Measurements from ENCODE around the gene PCGF2. TPM values are rescaled to one million over a fixed set of nuclear protein-coding genes. Genes with fewer than 3 reads are reported as not detected.

Gene PCGF2
- total and polyA plus RNA-seq, 9 of the 15 experiments (the other 6 are each of a cell fraction or from before 2014, with no cell fraction given), result 1.3 to 33.4 (median 7.0) TPM

GRCh38 chr17:38701504-38702165 lies 46.5 kb downstream of the PCGF2 start (continued):
- TF ChIP-seq, protein P1, sequence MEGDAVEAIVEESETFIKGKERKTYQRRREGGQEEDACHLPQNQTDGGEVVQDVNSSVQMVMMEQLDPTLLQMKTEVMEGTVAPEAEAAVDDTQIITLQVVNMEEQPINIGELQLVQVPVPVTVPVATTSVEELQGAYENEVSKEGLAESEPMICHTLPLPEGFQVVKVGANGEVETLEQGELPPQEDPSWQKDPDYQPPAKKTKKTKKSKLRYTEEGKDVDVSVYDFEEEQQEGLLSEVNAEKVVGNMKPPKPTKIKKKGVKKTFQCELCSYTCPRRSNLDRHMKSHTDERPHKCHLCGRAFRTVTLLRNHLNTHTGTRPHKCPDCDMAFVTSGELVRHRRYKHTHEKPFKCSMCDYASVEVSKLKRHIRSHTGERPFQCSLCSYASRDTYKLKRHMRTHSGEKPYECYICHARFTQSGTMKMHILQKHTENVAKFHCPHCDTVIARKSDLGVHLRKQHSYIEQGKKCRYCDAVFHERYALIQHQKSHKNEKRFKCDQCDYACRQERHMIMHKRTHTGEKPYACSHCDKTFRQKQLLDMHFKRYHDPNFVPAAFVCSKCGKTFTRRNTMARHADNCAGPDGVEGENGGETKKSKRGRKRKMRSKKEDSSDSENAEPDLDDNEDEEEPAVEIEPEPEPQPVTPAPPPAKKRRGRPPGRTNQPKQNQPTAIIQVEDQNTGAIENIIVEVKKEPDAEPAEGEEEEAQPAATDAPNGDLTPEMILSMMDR (IDR thresholded peaks at IDR 0.05 in 2 of 3, conservative IDR thresholded peaks at IDR 0.05 in 1 of 3; ENCODE audit: insufficient read depth in 2 of 3, low read depth in 1 of 3, low read length in 3 of 3), result no peak
- no peak for TF ChIP-seq TSC22D4 (tag; IDR thresholded peaks at IDR 0.05)
- no peak for TF ChIP-seq SMARCB1 (IDR thresholded peaks at IDR 0.05; ENCODE audit: insufficient read length, low read depth)
- no peak for TF ChIP-seq NCOA6 (IDR thresholded peaks at IDR 0.05)
- TF ChIP-seq, protein P2, sequence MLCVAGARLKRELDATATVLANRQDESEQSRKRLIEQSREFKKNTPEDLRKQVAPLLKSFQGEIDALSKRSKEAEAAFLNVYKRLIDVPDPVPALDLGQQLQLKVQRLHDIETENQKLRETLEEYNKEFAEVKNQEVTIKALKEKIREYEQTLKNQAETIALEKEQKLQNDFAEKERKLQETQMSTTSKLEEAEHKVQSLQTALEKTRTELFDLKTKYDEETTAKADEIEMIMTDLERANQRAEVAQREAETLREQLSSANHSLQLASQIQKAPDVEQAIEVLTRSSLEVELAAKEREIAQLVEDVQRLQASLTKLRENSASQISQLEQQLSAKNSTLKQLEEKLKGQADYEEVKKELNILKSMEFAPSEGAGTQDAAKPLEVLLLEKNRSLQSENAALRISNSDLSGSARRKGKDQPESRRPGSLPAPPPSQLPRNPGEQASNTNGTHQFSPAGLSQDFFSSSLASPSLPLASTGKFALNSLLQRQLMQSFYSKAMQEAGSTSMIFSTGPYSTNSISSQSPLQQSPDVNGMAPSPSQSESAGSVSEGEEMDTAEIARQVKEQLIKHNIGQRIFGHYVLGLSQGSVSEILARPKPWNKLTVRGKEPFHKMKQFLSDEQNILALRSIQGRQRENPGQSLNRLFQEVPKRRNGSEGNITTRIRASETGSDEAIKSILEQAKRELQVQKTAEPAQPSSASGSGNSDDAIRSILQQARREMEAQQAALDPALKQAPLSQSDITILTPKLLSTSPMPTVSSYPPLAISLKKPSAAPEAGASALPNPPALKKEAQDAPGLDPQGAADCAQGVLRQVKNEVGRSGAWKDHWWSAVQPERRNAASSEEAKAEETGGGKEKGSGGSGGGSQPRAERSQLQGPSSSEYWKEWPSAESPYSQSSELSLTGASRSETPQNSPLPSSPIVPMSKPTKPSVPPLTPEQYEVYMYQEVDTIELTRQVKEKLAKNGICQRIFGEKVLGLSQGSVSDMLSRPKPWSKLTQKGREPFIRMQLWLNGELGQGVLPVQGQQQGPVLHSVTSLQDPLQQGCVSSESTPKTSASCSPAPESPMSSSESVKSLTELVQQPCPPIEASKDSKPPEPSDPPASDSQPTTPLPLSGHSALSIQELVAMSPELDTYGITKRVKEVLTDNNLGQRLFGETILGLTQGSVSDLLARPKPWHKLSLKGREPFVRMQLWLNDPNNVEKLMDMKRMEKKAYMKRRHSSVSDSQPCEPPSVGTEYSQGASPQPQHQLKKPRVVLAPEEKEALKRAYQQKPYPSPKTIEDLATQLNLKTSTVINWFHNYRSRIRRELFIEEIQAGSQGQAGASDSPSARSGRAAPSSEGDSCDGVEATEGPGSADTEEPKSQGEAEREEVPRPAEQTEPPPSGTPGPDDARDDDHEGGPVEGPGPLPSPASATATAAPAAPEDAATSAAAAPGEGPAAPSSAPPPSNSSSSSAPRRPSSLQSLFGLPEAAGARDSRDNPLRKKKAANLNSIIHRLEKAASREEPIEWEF (CRISPR knock-in tag; IDR thresholded peaks at IDR 0.05), result no peak; the same call in 1 of the 2 replicates
- TF ChIP-seq ZNF551 (CRISPR knock-in tag; IDR thresholded peaks at IDR 0.05), result no peak
- TF ChIP-seq TCF7 (IDR thresholded peaks at IDR 0.05; ENCODE audit: borderline replicate concordance), result no peak
- TF ChIP-seq, protein P3, sequence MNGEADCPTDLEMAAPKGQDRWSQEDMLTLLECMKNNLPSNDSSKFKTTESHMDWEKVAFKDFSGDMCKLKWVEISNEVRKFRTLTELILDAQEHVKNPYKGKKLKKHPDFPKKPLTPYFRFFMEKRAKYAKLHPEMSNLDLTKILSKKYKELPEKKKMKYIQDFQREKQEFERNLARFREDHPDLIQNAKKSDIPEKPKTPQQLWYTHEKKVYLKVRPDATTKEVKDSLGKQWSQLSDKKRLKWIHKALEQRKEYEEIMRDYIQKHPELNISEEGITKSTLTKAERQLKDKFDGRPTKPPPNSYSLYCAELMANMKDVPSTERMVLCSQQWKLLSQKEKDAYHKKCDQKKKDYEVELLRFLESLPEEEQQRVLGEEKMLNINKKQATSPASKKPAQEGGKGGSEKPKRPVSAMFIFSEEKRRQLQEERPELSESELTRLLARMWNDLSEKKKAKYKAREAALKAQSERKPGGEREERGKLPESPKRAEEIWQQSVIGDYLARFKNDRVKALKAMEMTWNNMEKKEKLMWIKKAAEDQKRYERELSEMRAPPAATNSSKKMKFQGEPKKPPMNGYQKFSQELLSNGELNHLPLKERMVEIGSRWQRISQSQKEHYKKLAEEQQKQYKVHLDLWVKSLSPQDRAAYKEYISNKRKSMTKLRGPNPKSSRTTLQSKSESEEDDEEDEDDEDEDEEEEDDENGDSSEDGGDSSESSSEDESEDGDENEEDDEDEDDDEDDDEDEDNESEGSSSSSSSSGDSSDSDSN (IDR thresholded peaks at IDR 0.05; ENCODE audit: borderline replicate concordance in 1 of 2, low read depth in 2 of 2, low read length in 2 of 2), result no peak; a peak in 1 of 4 replicates
- TF ChIP-seq, protein P4, sequence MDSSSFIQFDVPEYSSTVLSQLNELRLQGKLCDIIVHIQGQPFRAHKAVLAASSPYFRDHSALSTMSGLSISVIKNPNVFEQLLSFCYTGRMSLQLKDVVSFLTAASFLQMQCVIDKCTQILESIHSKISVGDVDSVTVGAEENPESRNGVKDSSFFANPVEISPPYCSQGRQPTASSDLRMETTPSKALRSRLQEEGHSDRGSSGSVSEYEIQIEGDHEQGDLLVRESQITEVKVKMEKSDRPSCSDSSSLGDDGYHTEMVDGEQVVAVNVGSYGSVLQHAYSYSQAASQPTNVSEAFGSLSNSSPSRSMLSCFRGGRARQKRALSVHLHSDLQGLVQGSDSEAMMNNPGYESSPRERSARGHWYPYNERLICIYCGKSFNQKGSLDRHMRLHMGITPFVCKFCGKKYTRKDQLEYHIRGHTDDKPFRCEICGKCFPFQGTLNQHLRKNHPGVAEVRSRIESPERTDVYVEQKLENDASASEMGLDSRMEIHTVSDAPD (CRISPR knock-in tag; IDR thresholded peaks at IDR 0.05), result no peak
- TF ChIP-seq HDGF (IDR thresholded peaks at IDR 0.05), result peak; percentile 25; the same call in 1 of the 2 replicates
- TF ChIP-seq SMC3 (conservative IDR thresholded peaks at IDR 0.05; ENCODE audit: insufficient read depth, low read depth, low read length), result no peak
- no peak for TF ChIP-seq MTA2 (IDR thresholded peaks at IDR 0.05; ENCODE audit: low read depth)
- TF ChIP-seq RCOR1 (IDR thresholded peaks at IDR 0.05; ENCODE audit: borderline replicate concordance in 1 of 2, low read depth in 2 of 2, low read length in 2 of 2), result no peak
- TF ChIP-seq, protein P5, sequence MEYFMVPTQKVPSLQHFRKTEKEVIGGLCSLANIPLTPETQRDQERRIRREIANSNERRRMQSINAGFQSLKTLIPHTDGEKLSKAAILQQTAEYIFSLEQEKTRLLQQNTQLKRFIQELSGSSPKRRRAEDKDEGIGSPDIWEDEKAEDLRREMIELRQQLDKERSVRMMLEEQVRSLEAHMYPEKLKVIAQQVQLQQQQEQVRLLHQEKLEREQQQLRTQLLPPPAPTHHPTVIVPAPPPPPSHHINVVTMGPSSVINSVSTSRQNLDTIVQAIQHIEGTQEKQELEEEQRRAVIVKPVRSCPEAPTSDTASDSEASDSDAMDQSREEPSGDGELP (CRISPR knock-in tag; IDR thresholded peaks at IDR 0.05; ENCODE audit: borderline replicate concordance), result peak; percentile 63
- no peak for TF ChIP-seq ASH1L (IDR thresholded peaks at IDR 0.05; ENCODE audit: borderline replicate concordance, low read depth, partially characterized antibody)

Measured in K562 (cell line).